Transverse colon (tissue), 4 donors: ENCODE measurements around the gene FAIM2. TPM values are rescaled to one million over a fixed set of nuclear protein-coding genes. Genes with fewer than 3 reads are reported as not detected.
A peak's percentile ranks its signal among the peaks of the same experiment; 100 is the strongest.

Source experiments
- DNase-seq: peaks from one replicate; pipeline ENCODE4 v3.0.0-alpha.2; 2019
- H3K27ac ChIP-seq, 4 donors: fragments of 200-600 bp; sonication (generic); 2 replicates each; pipeline ENCODE4 v1.5.1; 2016 to 2018; ENCODE audit warnings: inconsistent platforms in 4 of 4
- H3K27me3 ChIP-seq: fragments of 200-600 bp; sonication (generic); 2 replicates; pipeline ENCODE4 v1.5.1; 2017; ENCODE audit warnings: inconsistent platforms
- H3K36me3 ChIP-seq, 4 donors: fragments of 200-600 bp; sonication (generic); 2 replicates each; pipeline ENCODE4 v1.5.1; 2017 to 2019; ENCODE audit warnings: inconsistent platforms in 4 of 4
- H3K4me1 ChIP-seq, 4 donors: fragments of 200-600 bp; sonication (generic); 2 replicates each; pipeline ENCODE4 v1.5.1; 2017 to 2020; ENCODE audit warnings: inconsistent platforms in 4 of 4
- H3K4me3 ChIP-seq, 4 donors: fragments of 200-600 bp; sonication (generic); 1 replicate in 1 of 4; 2 replicates in 3 of 4; pipeline versions ENCODE4 v1.5.1 to v1.6.1; 2017 to 2019; ENCODE audit warnings: inconsistent platforms in 4 of 4
- H3K9me3 ChIP-seq, 2 donors: fragments of 200-600 bp; sonication (generic); 2 replicates each; pipeline ENCODE4 v1.5.1; 2017 to 2019; ENCODE audit warnings: inconsistent platforms in 2 of 2
- CTCF ChIP-seq, 5 experiments: fragments of 200-600 bp in 3 of 5; fragments of 450-650 bp in 2 of 5; sonication (generic) in 3 of 5; IDR thresholded peaks; 1 replicate in 2 of 5; 2 replicates in 3 of 5; pipeline ENCODE4 v1.5.1; 2016 to 2017; ENCODE audit warnings: antibody characterized with exemption in 5 of 5, inconsistent platforms in 3 of 5, mild to moderate bottlenecking in 2 of 5, moderate library complexity in 1 of 5
- EP300 ChIP-seq: sonication (generic); formaldehyde crosslinking; IDR thresholded peaks from one replicate; pipeline ENCODE4 v1.6.1; 2017; ENCODE audit warnings: antibody characterized with exemption, low read depth
- POLR2A ChIP-seq: fragments of 450-650 bp; IDR thresholded peaks from one replicate; pipeline ENCODE4 v1.6.1; 2016; ENCODE audit warnings: antibody characterized with exemption, mild to moderate bottlenecking, moderate library complexity
- POLR2AphosphoS5 ChIP-seq, 3 donors: sonication (generic); formaldehyde crosslinking; IDR thresholded peaks; one replicate each; pipeline ENCODE4 v1.6.1; 2016; ENCODE audit warnings: antibody characterized with exemption in 3 of 3
- WGBS, 2 donors: methylation state at CpG; one replicate each; pipeline ENCODE4 v1.1.5; 2018; ENCODE audit warnings: low coverage in 1 of 2; 5-methylcytosine and 5-hydroxymethylcytosine counted together
- in situ Hi-C, 4 donors: fragments of 200-750 bp; cut with MboI; loops; one replicate each; pipeline versions ENCODE4 v1.15.0 to v1.15.1; 2017; ENCODE audit warnings: low sequenced_read_pairs in 3 of 4, low pct_ligation_motif_present in 1 of 4, low pct_unique_long_range_greater_than_20kb in 1 of 4
- intact Hi-C: fragments of 100-400 bp; cut with DNase I; formaldehyde crosslinking; loops from one replicate; pipeline ENCODE4 v1.15.1; 2023; ENCODE audit warnings: low total_unique reads
- total RNA-seq, 4 donors: library from RNA; depleted of rRNA; stranded (reverse); fragments of >200 nt; gene quantifications; one replicate each; pipeline ENCODE4 v1.1.0, GENCODE V29; 2016

Gene FAIM2
- total RNA-seq, 4 donors from 2014 or later = 1.5 to 2.8 (median 2.5) TPM

- intact Hi-C loops = no loop called here
- Histone ChIP-seq H3K36me3 (no peaks in the 10 kb centered on the region), H3K4me3 (no peak overlapping the region), H3K27me3 (peaks cover 28% of the 10 kb centered on the region), H3K9me3 (no peaks in the 10 kb centered on the region), H3K27ac (no peak overlapping the region), H3K4me1 (peaks cover 0 to 9% (median 6%) of the 10 kb centered on the region in 4 donors)
- no peak for DNase-seq
- 46 to 54% methylated on average over 2 of the region's 2 CpGs for WGBS, 2 donors
- TF ChIP-seq EP300 (no peak), POLR2AphosphoS5 (IDR thresholded peaks at IDR 0.05) (no peak), POLR2A (no peak), CTCF (IDR thresholded peaks at IDR 0.05) (no peak)
- in situ Hi-C loops = no loop called here
Measured at GRCh38 chr12:49847161-49847560, 56.5 kb downstream of the FAIM2 start.

GRCh38 chr12:49846032-49846431 is 57.7 kb downstream of the FAIM2 start:
- intact Hi-C loops (no loop called here), in situ Hi-C loops (no loop called here)
- Histone ChIP-seq H3K36me3 (no peaks in the 10 kb centered on the region), H3K27ac (no peak overlapping the region), H3K9me3 (no peaks in the 10 kb centered on the region), H3K4me3 (no peak overlapping the region), H3K27me3 (peaks cover 28% of the 10 kb centered on the region), H3K4me1 (peaks cover 0 to 18% (median 15%) of the 10 kb centered on the region in 4 donors)
- TF ChIP-seq EP300 = no peak
- TF ChIP-seq POLR2AphosphoS5 (IDR thresholded peaks at IDR 0.05) = no peak
- no peak for TF ChIP-seq CTCF (IDR thresholded peaks at IDR 0.05)
- no peak for TF ChIP-seq POLR2A
- no peak for DNase-seq
- 76 to 90% methylated on average over 2 of the region's 2 CpGs for WGBS, 2 donors

GRCh38 chr12:49843876-49844437 is 59.7 kb downstream of the FAIM2 start:
- Histone ChIP-seq H3K27me3 (peaks cover 15% of the 10 kb centered on the region), H3K4me3 (no peak overlapping the region), H3K4me1 (peaks cover 0 to 18% (median 15%) of the 10 kb centered on the region in 4 donors), H3K27ac (peak overlapping the region in 1 of 4 donors; percentile 94), H3K36me3 (no peaks in the 10 kb centered on the region), H3K9me3 (no peaks in the 10 kb centered on the region)
- WGBS, 2 donors = 92 to 100% methylated on average over 2 to 4 of the region's 4 CpGs
- DNase-seq = no peak
- intact Hi-C loops (loop anchor here (5.0 kb wide), 1 partner anchor 82 kb away; no protein-coding TSS in a partner anchor), in situ Hi-C loops (no loop called here)
- TF ChIP-seq POLR2AphosphoS5 (IDR thresholded peaks at IDR 0.05) (no peak), POLR2A (no peak), CTCF (IDR thresholded peaks at IDR 0.05) (no peak), EP300 (no peak)

- WGBS, 2 donors = 82 to 85% methylated on average over 7 of the region's 7 CpGs
- Histone ChIP-seq H3K27me3 (peaks cover 9% of the 10 kb centered on the region), H3K9me3 (no peaks in the 10 kb centered on the region), H3K36me3 (no peaks in the 10 kb centered on the region), H3K4me1 (peaks cover 0 to 18% (median 15%) of the 10 kb centered on the region in 4 donors), H3K4me3 (peak overlapping the region in 3 of 4 donors; percentile 52 to 62 (median 56)), H3K27ac (peak overlapping the region; percentile 86 to 94 (median 94))
- DNase-seq = no peak
- in situ Hi-C loops = no loop called here
- TF ChIP-seq POLR2AphosphoS5 (IDR thresholded peaks at IDR 0.05) (no peak), POLR2A (no peak), EP300 (no peak), CTCF (IDR thresholded peaks at IDR 0.05) (no peak)
- intact Hi-C loops = loop anchor here (5.0 kb wide), 1 partner anchor 81 kb away; no protein-coding TSS in a partner anchor
Measured at GRCh38 chr12:49843411-49843810, 60.3 kb downstream of the FAIM2 start.
